ENCODE data around the gene EVI5L.

DNA sequence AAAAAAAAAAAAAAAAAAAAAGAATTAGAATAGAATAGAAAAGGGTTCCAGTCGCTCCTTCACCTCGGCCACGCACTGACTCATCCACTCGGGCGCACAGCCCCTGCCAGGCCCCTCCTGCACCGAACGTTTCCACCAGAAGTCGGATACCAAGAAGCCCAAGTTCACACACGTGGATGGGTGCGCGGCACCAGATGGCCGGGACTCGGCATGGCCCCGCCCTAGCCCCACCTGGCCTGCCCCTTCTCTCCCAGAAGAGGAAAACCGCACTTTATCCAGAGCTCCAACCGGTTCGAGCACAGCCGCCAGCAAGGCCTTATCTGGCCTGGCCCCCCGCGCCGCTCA is 38.3 kb downstream of the EVI5L start:
- TF ChIP-seq, protein P1, sequence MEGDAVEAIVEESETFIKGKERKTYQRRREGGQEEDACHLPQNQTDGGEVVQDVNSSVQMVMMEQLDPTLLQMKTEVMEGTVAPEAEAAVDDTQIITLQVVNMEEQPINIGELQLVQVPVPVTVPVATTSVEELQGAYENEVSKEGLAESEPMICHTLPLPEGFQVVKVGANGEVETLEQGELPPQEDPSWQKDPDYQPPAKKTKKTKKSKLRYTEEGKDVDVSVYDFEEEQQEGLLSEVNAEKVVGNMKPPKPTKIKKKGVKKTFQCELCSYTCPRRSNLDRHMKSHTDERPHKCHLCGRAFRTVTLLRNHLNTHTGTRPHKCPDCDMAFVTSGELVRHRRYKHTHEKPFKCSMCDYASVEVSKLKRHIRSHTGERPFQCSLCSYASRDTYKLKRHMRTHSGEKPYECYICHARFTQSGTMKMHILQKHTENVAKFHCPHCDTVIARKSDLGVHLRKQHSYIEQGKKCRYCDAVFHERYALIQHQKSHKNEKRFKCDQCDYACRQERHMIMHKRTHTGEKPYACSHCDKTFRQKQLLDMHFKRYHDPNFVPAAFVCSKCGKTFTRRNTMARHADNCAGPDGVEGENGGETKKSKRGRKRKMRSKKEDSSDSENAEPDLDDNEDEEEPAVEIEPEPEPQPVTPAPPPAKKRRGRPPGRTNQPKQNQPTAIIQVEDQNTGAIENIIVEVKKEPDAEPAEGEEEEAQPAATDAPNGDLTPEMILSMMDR (IDR thresholded peaks at IDR 0.05) = no peak
- no peak for TF ChIP-seq POLR2AphosphoS5 (IDR thresholded peaks at IDR 0.05; ENCODE audit: low read depth, low read length)

Measured in Panc1 (cell line).